Measurements from ENCODE around the gene C11orf16.

The C11orf16 gene

GRCh38 chr11:8934742-8935488 is 2.2 kb upstream of the C11orf16 start:
- TF ChIP-seq ZFX (IDR thresholded peaks at IDR 0.05) (no peak), CTCF (conservative IDR thresholded peaks at IDR 0.05) (no peak)
- no peak overlapping the region for H3K27ac ChIP-seq

DNA sequence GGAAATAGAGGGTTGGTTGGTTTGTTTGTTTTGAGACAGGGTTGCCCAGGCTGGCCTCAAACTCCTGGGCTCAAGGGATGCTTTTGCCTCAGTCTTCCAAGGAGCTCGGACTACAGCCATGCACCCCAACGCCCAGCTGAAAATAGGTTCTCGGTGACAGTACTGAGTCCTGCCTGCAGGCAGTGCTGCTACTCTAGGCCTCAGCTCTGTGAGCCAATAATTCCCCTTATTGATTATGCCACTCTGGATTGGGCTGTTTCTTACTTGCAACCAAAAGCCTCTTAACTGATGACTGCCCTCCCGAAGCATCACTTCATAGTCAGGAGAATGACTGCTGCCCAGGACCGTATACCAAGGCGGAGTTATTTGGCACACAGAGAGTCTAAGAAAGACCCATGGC is 1.2 kb upstream of the C11orf16 start:
- no peak for TF ChIP-seq ZFX (IDR thresholded peaks at IDR 0.05)
- no peak for TF ChIP-seq CTCF (conservative IDR thresholded peaks at IDR 0.05)
- H3K27ac ChIP-seq = no peak overlapping the region

- TF ChIP-seq CTCF (conservative IDR thresholded peaks at IDR 0.05) (no peak), ZFX (IDR thresholded peaks at IDR 0.05) (no peak)
- H3K27ac ChIP-seq = no peak overlapping the region
Observed at GRCh38 chr11:8930456-8931175, 2.1 kb downstream of the C11orf16 start.

- TF ChIP-seq ZFX (IDR thresholded peaks at IDR 0.05) (no peak), CTCF (conservative IDR thresholded peaks at IDR 0.05) (no peak)
- no peak overlapping the region for H3K27ac ChIP-seq
Observed at GRCh38 chr11:8928981-8929615, 3.6 kb downstream of the C11orf16 start.

DNA sequence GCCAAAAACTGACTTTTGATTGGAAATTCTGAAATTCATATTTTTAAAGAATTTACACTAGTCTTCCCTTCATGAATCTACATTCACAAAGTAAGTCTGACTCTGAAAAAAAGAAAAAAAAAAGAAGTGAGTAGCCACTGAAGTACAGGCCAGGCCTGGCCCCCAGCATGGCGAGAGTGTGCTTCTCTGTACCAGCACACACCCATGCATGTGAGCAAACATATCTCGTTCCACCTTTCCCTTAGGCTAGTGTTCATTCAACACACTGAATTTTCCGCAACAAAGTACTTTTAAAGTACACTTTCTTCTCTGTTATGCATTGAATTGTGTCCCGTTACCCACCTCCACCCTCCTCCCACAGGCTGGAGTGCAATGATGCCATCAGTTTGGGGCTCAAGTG is 4.5 kb downstream of the C11orf16 start:
- TF ChIP-seq CTCF (conservative IDR thresholded peaks at IDR 0.05) = no peak
- TF ChIP-seq ZFX (IDR thresholded peaks at IDR 0.05) = no peak
- H3K27ac ChIP-seq = no peak overlapping the region

DNA sequence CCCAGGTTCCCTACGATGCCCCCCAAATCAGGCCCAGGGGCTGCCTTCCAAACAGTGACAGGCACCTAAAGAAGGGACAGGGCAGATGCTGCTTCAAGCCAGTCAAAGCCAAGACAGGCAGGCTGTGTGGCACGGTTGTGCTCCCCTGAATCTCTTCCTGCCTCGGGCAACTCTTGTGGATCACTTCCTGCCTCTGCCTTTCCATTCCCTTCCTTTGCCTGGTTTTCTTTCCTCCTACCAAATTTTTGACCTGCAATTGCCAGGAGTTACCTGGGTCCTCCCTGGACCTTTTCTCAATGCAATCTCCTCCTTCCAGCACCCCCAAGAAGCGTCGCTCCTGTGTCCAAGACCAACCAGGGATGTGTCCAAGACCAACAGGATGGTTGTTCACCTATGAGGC is 5.5 kb downstream of the C11orf16 start:
- TF ChIP-seq ZFX (IDR thresholded peaks at IDR 0.05) (no peak), CTCF (conservative IDR thresholded peaks at IDR 0.05) (no peak)
- no peak overlapping the region for H3K27ac ChIP-seq

DNA sequence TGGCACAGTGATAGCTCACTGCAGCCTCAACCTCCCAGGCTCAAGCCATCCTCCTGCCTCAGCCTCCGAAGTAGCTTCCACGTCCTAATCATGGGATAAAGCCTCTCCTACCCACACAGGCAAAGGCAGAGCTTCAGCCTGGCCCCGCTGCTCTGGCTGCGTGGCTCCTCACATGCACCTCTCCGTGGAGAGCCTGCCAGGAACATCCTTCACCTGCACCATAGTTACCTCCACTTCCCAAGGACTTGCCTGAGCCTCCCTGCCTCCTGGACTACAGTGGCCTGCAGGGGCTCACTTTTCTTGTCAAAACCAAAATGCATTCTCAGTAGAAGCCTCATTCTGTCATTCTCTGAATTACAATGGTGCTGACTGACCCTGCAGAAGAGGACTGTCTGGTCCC is 6.5 kb downstream of the C11orf16 start:
- TF ChIP-seq ZFX (IDR thresholded peaks at IDR 0.05) (no peak), CTCF (conservative IDR thresholded peaks at IDR 0.05) (no peak)
- no peak overlapping the region for H3K27ac ChIP-seq

Data from C4-2B (cell line).